ENCODE results near the gene FUOM. TPM values are rescaled to one million over a fixed set of nuclear protein-coding genes. Genes with fewer than 3 reads are reported as not detected.

FUOM gene
- total and polyA plus RNA-seq, 2 experiments from 2014 or later = 30.8 to 33.9 TPM

- H3K9me3 Mint-ChIP-seq = peaks cover 4% of the 10 kb centered on the region; the same call in 2 of the 3 replicates
- H3K4me3 ChIP-seq = no peak overlapping the region
- no peak overlapping the region for H3K4me3 Mint-ChIP-seq
- no peaks in the 10 kb centered on the region for H3K4me1 Mint-ChIP-seq
- H3F3A ChIP-seq (replicated peaks; ENCODE audit: low read depth) = peaks cover 2% of the 10 kb centered on the region; the same call in 1 of the 2 replicates
- H3K36me3 ChIP-seq (ENCODE audit: insufficient read depth) = no peaks in the 10 kb centered on the region; the same call in 1 of the 2 replicates
- H3K79me2 ChIP-seq (replicated peaks; ENCODE audit: insufficient read depth) = no peaks in the 10 kb centered on the region
- H3K36me3 Mint-ChIP-seq (ENCODE audit: low read depth) = peaks cover 10% of the 10 kb centered on the region
- peak; percentile 27 for DNase-seq (ENCODE audit: low spot score)
- H2AFZ ChIP-seq = no peak overlapping the region
- H3K4me2 ChIP-seq = no peak overlapping the region
- peaks cover 3% of the 10 kb centered on the region; the same call in 1 of the 2 replicates for H3K27me3 ChIP-seq (ENCODE audit: insufficient read depth)
- no peaks in the 10 kb centered on the region for H3K9me2 ChIP-seq (ENCODE audit: insufficient read depth)
- H3K27ac ChIP-seq (ENCODE audit: low read depth) = no peak overlapping the region
- TF ChIP-seq CREB1 (CRISPR knock-in tag; IDR thresholded peaks at IDR 0.05; ENCODE audit: low read depth) (no peak), EZH2phosphoT487 (IDR thresholded peaks at IDR 0.05; ENCODE audit: unreplicated experiment) (no peak), ZNF114 (CRISPR knock-in tag; IDR thresholded peaks at IDR 0.05) (no peak), REST (IDR thresholded peaks at IDR 0.05; ENCODE audit: unreplicated experiment) (no peak), EZH2 (IDR thresholded peaks at IDR 0.05; ENCODE audit: low read depth, unreplicated experiment) (no peak), NANOG (IDR thresholded peaks at IDR 0.05; ENCODE audit: borderline replicate concordance) (no peak), JUNB (IDR thresholded peaks at IDR 0.05; ENCODE audit: unreplicated experiment) (no peak), ZNF331 (CRISPR knock-in tag; IDR thresholded peaks at IDR 0.05; ENCODE audit: low read depth) (no peak), POLR2AphosphoS5 (IDR thresholded peaks at IDR 0.05; ENCODE audit: low read depth) (no peak), ETS1 (IDR thresholded peaks at IDR 0.05) (no peak), STAT1 (IDR thresholded peaks at IDR 0.05; ENCODE audit: unreplicated experiment) (no peak), CTCF (conservative IDR thresholded peaks at IDR 0.05; ENCODE audit: low read depth in 2 of 2) (no peak)
- H3K27me3 Mint-ChIP-seq (ENCODE audit: insufficient read depth, low read depth, poor library complexity) = peaks cover 24% of the 10 kb centered on the region
- H4K20me1 ChIP-seq (replicated peaks; ENCODE audit: insufficient read depth) = no peaks in the 10 kb centered on the region
- H3K4me1 ChIP-seq (ENCODE audit: insufficient read depth) = no peaks in the 10 kb centered on the region
- no peak overlapping the region for H3K27ac Mint-ChIP-seq
- ATAC-seq = no peak
Measured at GRCh38 chr10:133316266-133316665, 41.6 kb downstream of the FUOM start.

Measured in GM23338 (cell line).